Measurements from ENCODE around the gene SH3GLB1.

SH3GLB1 gene

GRCh38 chr1:86757272-86757984, 53.1 kb downstream of the SH3GLB1 start:
- no peak overlapping the region for H3K4me3 ChIP-seq (ENCODE audit: control insufficient read depth, low read depth, low read length)
- peak; percentile 80 for DNase-seq (ENCODE audit: low read depth)
- no peak for TF ChIP-seq CTCF (conservative IDR thresholded peaks at IDR 0.05; ENCODE audit: control insufficient read depth, insufficient read depth, low read depth, low read length)

- no peak for TF ChIP-seq CTCF (conservative IDR thresholded peaks at IDR 0.05; ENCODE audit: control insufficient read depth, insufficient read depth, low read depth, low read length)
- no peak overlapping the region for H3K4me3 ChIP-seq (ENCODE audit: control insufficient read depth, low read depth, low read length)
- DNase-seq (ENCODE audit: low read depth) = no peak
Observed at GRCh38 chr1:86758570-86758969, 54.2 kb downstream of the SH3GLB1 start.

- DNase-seq (ENCODE audit: low read depth) = no peak
- H3K4me3 ChIP-seq (ENCODE audit: control insufficient read depth, low read depth, low read length) = no peak overlapping the region
- TF ChIP-seq CTCF (conservative IDR thresholded peaks at IDR 0.05; ENCODE audit: control insufficient read depth, insufficient read depth, low read depth, low read length) = no peak
Observed at GRCh38 chr1:86760199-86760598, 55.8 kb downstream of the SH3GLB1 start.

- no peak overlapping the region for H3K4me3 ChIP-seq (ENCODE audit: control insufficient read depth, low read depth, low read length)
- DNase-seq (ENCODE audit: low read depth) = no peak
- TF ChIP-seq CTCF (conservative IDR thresholded peaks at IDR 0.05; ENCODE audit: control insufficient read depth, insufficient read depth, low read depth, low read length) = no peak
Observed at GRCh38 chr1:86762336-86762735, 58.0 kb downstream of the SH3GLB1 start.

- no peak for TF ChIP-seq CTCF (conservative IDR thresholded peaks at IDR 0.05; ENCODE audit: control insufficient read depth, insufficient read depth, low read depth, low read length)
- no peak overlapping the region for H3K4me3 ChIP-seq (ENCODE audit: control insufficient read depth, low read depth, low read length)
- no peak for DNase-seq (ENCODE audit: low read depth)
Observed at GRCh38 chr1:86764523-86764922, 60.1 kb downstream of the SH3GLB1 start.

- no peak for DNase-seq (ENCODE audit: low read depth)
- TF ChIP-seq CTCF (conservative IDR thresholded peaks at IDR 0.05; ENCODE audit: control insufficient read depth, insufficient read depth, low read depth, low read length) = no peak
Observed at GRCh38 chr1:86765073-86765472, 60.7 kb downstream of the SH3GLB1 start.

GRCh38 chr1:86765674-86766073, 61.3 kb downstream of the SH3GLB1 start:
- no peak for DNase-seq (ENCODE audit: low read depth)
- no peak overlapping the region for H3K4me3 ChIP-seq (ENCODE audit: control insufficient read depth, low read depth, low read length)
- TF ChIP-seq CTCF (conservative IDR thresholded peaks at IDR 0.05; ENCODE audit: control insufficient read depth, insufficient read depth, low read depth, low read length) = no peak

More at GRCh38 chr1:86765073-86765472, 60.7 kb downstream of the SH3GLB1 start:
- no peak overlapping the region for H3K4me3 ChIP-seq (ENCODE audit: control insufficient read depth, low read depth, low read length)
